Fibroblast of lung (primary cell): ENCODE data around the gene IWS1.

Experiments
- CTCF ChIP-seq, 2 donors: IDR thresholded peaks in 1 of 2; conservative IDR thresholded peaks in 1 of 2; 1 replicate in 1 of 2; 2 replicates in 1 of 2; pipeline ENCODE4 v1.5.1; 2011 to 2012; ENCODE audit warnings: low read length in 2 of 2, control low read depth in 1 of 2, inconsistent platforms in 1 of 2, low read depth in 1 of 2, mild to moderate bottlenecking in 1 of 2
- EZH2 ChIP-seq: IDR thresholded peaks from 2 replicates; pipeline ENCODE4 v1.5.1; 2012; ENCODE audit warnings: low read length, control low read depth, mild to moderate bottlenecking; ENCODE audit errors: missing control alignments

- TF ChIP-seq CTCF (conservative IDR thresholded peaks at IDR 0.05 in 1 of 2, IDR thresholded peaks at IDR 0.05 in 1 of 2; ENCODE audit: low read depth in 1 of 2, low read length in 2 of 2) (no peak), EZH2 (no peak)
Observed at GRCh38 chr2:127574656-127575055, 48.4 kb upstream of the IWS1 start.
